ENCODE results near the gene MMS19.
"Not testable (repeated sequence)": the region's sequence is repeated elsewhere in the genome, so short reads cannot be mapped to it uniquely, and the experiment has no call there.

The MMS19 gene

DNA sequence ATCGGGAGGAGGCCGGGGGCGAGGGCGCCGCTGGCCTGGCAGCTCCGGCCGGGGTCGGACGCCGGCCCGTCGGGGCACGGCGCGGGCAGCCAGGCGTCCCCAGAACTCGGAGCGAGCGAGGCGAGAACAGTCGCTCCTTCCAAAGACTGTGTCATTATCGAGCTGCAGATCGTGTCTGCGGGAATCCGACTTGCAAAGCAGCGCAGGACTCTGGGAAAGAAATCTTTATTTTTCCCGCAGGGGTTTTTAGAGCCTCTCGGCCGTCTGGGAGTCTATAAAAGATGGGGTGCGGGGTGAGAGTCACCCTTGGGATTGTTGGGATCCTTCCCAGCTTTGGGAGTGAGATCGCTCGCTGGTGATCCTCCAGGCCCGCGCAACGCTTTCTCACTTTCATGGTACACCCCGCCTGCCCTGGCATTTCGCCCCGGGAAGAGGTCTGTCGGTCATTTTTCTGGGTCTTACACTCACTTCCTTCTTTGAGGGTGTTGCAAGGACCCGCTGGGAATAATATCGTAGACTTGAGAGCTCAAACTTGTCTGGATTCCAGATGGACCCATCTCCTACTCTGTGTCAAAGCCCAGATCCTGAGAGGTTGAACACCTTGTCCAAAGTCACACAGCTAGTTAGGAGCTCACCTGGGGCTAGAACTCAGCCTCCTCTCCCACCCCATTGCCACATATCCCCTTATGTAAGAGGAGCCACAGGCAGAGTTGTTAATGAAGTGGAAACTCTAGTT is 1.5 kb upstream of the MMS19 start:
- DNase-seq: no peak

DNA sequence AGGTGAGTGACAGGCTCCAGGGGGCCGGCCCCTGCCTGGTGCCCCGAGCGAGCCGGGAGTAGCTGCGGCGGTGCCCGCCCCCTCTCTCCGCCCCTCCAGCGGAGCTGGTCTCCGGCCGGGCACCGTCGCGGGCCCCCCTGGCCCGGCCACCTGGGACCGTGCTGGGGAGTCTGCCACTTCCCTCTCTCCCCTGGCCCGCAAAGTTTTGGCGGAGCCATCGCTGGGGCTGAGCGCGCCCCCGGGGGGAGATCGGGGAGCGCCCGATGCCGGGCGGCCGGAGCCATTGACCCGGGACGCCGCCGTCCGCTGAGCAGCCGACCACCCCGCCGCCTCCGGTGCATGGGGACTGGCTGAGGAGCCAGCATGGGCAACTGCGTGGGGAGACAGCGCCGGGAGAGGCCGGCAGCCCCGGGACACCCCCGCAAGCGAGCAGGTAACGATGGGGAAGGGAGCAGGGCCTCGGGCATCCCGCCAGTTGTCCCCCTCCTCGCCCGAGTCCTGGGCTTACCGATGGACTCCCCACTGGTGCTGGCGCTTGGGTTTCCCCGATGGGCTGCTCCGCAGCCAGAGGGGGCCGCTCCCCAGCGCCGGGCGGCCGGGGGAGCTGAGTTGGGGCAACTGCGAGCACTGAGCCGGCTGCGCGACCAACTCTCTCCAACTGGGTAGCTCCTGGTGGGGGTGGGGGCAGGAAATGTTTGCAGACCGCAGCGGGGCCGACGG is 779 bp upstream of the MMS19 start, which contains the start of gene UBTD1:
TSS of gene UBTD1 (plus strand) at position 84 of the 720 bp plus-strand sequence. CDS start at position 364, 280 bp downstream.
- peak; percentile 29 to 47 for DNase-seq

GRCh38 chr10:97497572-97498075 is 598 bp downstream of the MMS19 start:
- peak; percentile 56 to 72 for DNase-seq

- no peak for DNase-seq
These were observed 3.2 kb downstream of the MMS19 start for GRCh38 chr10:97494863-97495506.

DNA sequence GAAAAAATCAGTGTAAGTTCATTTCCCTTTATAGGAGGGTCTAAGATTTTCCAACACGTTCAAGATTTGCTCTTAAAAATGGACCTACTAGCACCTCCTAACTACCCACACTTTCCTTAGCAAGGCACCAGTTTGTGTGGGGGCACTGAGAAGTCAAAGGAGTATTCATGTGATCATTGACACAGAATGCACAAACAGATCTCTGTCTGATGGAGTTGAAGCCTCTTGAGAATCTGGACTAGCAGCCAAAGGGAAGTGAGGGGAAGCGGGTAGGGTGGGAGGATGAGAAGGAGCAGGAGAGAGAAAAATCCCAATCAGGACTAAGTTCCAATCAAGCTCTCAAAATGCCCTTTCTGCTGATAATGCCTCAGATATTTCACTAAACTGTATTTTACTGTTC is 4.1 kb downstream of the MMS19 start:
- no peak for DNase-seq

- no peak for DNase-seq
These were observed 7.6 kb downstream of the MMS19 start for GRCh38 chr10:97490592-97490991.

GRCh38 chr10:97485647-97486281 is 12.5 kb downstream of the MMS19 start:
- DNase-seq: no peak

- no peak for DNase-seq
These were observed 14.3 kb downstream of the MMS19 start for GRCh38 chr10:97483921-97484320.

DNA sequence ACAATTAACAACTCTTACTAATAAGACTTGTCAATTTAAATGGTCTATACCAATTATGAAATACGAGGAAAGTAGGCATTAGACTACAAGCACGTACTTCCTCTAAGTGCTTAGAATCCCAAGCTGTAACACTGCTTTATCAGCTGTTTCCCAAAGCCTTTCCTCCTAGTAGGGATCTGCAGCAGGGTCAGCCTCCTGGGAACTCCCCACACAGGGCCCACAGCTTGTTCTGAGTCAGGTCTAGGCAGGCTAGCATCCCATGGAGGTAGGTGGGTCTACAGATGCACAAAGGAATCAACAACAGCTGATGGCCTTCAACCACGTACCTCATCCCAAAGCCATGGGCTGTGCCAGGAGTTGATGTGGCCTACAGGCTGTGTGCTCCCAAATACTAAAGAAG is 14.7 kb downstream of the MMS19 start:
- DNase-seq: no peak

- DNase-seq: no peak
These were observed 15.8 kb downstream of the MMS19 start for GRCh38 chr10:97482381-97482780.

GRCh38 chr10:97481071-97481470 is 17.2 kb downstream of the MMS19 start:
- DNase-seq: no peak

DNA sequence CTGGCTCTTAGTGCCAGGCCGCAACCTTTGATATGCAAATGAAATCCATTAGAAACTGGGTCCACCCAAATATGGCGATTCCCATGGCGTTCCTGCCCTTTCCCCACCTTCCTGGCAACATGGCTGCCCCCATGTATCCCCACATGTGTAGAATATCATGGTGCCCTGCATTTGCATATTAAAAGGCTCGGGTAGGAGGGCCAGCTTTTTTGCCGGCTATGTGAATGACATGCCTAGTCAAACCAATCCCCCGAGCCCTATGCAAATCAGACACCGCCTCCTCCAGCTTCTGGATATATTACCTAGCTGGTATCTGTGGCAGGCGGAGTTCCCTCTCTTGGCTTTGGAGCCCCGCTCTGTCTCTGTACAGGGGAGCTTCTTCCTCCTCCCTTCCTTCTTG is 18.3 kb downstream of the MMS19 start:
- DNase-seq: no peak

DNA sequence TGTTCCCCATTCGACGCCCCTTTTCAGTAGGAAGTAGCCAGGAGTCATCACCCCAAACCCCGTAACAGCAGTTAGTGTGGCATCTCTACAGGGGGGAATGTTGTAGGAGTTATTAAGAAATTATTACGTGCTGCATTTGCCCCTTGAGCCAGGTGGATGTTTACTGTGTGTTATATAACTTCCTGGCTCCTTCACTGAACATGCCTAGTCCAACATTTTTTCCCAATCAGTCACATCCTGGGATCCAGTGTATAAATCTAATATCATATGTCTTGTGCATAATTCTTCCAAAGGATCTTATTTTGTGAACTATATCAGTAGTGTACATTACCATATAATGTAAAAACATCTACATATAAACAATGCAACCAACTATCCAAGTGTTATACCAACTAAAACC is 18.8 kb downstream of the MMS19 start:
- DNase-seq: not testable (repeated sequence)

GRCh38 chr10:97475936-97476594 is 22.2 kb downstream of the MMS19 start:
- no peak for DNase-seq

DNA sequence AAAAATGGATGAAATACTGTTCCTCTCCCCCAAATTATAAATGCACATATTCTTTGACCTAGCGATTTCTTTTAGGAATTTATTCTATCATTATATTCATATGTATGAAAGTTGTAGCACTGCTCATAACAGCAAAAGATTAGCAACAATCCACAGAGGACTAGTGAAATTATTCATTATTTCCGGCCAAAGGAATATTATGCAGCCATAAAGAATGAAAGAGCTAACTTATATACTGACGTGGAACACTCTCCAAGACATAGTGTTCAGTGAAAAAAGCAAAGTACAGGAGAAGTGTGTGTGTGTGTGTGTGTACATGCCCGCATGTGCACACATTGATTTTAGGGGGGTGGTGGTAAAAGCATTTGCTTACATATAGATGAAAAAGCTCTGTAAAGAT is 23.3 kb downstream of the MMS19 start:
- DNase-seq: no peak

DNA sequence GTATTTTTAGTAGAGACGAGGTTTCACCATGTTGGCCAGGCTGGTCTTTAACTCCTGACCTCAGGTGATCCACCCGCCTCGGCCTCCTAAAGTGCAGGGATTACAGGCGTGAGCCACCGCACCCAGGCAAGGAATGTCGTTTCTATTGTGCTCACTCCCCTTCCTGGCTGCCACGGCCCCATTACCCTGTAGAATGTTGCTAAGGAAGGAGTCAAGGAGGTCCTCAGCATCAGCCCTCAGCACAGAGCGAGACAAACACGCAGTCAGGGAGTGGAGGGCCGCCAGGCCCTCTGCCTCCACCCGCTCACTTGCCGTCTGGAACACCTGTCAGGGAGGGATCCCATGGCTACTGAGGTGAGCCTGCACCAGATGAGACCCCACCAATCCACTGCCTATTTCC is 29.4 kb downstream of the MMS19 start:
- DNase-seq: not testable (repeated sequence)

- DNase-seq: no peak
These were observed 30.1 kb downstream of the MMS19 start for GRCh38 chr10:97468162-97468561.

- DNase-seq: no peak
These were observed 31.5 kb downstream of the MMS19 start for GRCh38 chr10:97466755-97467154.

DNA sequence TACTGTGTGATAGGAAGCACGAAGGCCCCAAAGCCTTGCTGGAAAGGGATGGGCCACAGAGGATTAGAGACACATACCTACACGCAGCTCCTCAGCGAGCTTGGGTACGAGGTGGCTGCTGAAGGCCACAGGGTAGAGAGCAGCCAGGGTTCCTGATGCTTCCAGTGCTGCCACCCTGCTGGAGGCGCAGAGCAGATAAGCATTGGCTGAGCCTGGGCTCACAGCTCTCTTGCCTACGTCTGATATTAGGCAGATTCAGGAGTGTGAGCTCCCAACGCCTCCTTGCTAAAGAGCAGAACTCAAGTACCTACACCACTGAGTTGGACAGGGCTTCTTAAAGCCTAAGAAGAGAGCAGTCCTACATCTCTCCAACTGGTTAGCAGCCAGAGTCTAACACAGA is 32.2 kb downstream of the MMS19 start:
- no peak for DNase-seq

GRCh38 chr10:97464226-97464625 is 34.0 kb downstream of the MMS19 start:
- DNase-seq: no peak

GRCh38 chr10:97463363-97464132 is 34.7 kb downstream of the MMS19 start:
- DNase-seq: peak; percentile 18 to 47

- DNase-seq: no peak
These were observed 35.9 kb downstream of the MMS19 start for GRCh38 chr10:97462309-97462708.

All from activated CD4-positive, alpha-beta T cell treated with anti-CD3 and anti-CD28 coated beads for 4 hours (primary cell).